ENCODE results near the gene SINHCAF.

Gene SINHCAF

GRCh38 chr12:31331242-31331641, 5.3 kb upstream of the SINHCAF start:
- DNase-seq = no peak

GRCh38 chr12:31326736-31327659, 1.0 kb upstream of the SINHCAF start:
- no peak for DNase-seq

GRCh38 chr12:31325524-31325875, 450 bp downstream of the SINHCAF start:
- DNase-seq = no peak

GRCh38 chr12:31324845-31325523, 966 bp downstream of the SINHCAF start:
- peak; percentile 9 for DNase-seq

- peak; percentile 57 for DNase-seq
Observed at GRCh38 chr12:31324116-31324844, 1.7 kb downstream of the SINHCAF start.

- no peak for DNase-seq
Observed at GRCh38 chr12:31323391-31324115, 2.4 kb downstream of the SINHCAF start.

- DNase-seq = no peak
Observed at GRCh38 chr12:31322801-31323207, 3.1 kb downstream of the SINHCAF start.

GRCh38 chr12:31321897-31322228, 4.1 kb downstream of the SINHCAF start:
- DNase-seq = no peak

GRCh38 chr12:31321186-31321896, 4.6 kb downstream of the SINHCAF start:
- no peak for DNase-seq

- DNase-seq = no peak
Observed at GRCh38 chr12:31318657-31319269, 7.2 kb downstream of the SINHCAF start.

GRCh38 chr12:31317471-31318395, 8.2 kb downstream of the SINHCAF start:
- no peak for DNase-seq

GRCh38 chr12:31316891-31317290, 9.1 kb downstream of the SINHCAF start:
- DNase-seq = no peak

- no peak for DNase-seq
Observed at GRCh38 chr12:31315784-31316465, 10.0 kb downstream of the SINHCAF start.

- DNase-seq = no peak
Observed at GRCh38 chr12:31315044-31315715, 10.8 kb downstream of the SINHCAF start.

GRCh38 chr12:31312431-31312830, 13.5 kb downstream of the SINHCAF start:
- no peak for DNase-seq

- DNase-seq = no peak
Observed at GRCh38 chr12:31311634-31312258, 14.2 kb downstream of the SINHCAF start.

- no peak for DNase-seq
Observed at GRCh38 chr12:31310488-31310887, 15.5 kb downstream of the SINHCAF start.

GRCh38 chr12:31309279-31309678, 16.7 kb downstream of the SINHCAF start:
- no peak for DNase-seq

GRCh38 chr12:31308116-31308515, 17.8 kb downstream of the SINHCAF start:
- DNase-seq = no peak
